Activated effector memory CD4-positive, alpha-beta T cell treated with anti-CD3 and anti-CD28 coated beads, Interleukin-2, amount 50 U/mL, for 16 hours (primary cell): ENCODE measurements around the gene TRMT11.
A peak's percentile ranks its signal among the peaks of the same experiment; 100 is the strongest.
"Not testable (repeated sequence)": the region's sequence is repeated elsewhere in the genome, so short reads cannot be mapped to it uniquely, and the experiment has no call there.

ENCODE experiments used
- DNase-seq: peaks from one replicate; pipeline ENCODE4 v3.0.0-alpha.2; 2020

The TRMT11 gene

GRCh38 chr6:125986301-125987025 lies at the start of gene TRMT11:
TRMT11 (plus strand) TSS chr6:125986540; CDS start chr6:125986551, 11 bp downstream.
- DNase-seq = peak; percentile 94

GRCh38 chr6:125939026-125939425 lies 47.3 kb upstream of the TRMT11 start:
- DNase-seq = no peak

GRCh38 chr6:125939791-125940190 lies 46.5 kb upstream of the TRMT11 start:
- DNase-seq = no peak

GRCh38 chr6:125940247-125941041 lies 45.9 kb upstream of the TRMT11 start:
- DNase-seq = no peak

DNA sequence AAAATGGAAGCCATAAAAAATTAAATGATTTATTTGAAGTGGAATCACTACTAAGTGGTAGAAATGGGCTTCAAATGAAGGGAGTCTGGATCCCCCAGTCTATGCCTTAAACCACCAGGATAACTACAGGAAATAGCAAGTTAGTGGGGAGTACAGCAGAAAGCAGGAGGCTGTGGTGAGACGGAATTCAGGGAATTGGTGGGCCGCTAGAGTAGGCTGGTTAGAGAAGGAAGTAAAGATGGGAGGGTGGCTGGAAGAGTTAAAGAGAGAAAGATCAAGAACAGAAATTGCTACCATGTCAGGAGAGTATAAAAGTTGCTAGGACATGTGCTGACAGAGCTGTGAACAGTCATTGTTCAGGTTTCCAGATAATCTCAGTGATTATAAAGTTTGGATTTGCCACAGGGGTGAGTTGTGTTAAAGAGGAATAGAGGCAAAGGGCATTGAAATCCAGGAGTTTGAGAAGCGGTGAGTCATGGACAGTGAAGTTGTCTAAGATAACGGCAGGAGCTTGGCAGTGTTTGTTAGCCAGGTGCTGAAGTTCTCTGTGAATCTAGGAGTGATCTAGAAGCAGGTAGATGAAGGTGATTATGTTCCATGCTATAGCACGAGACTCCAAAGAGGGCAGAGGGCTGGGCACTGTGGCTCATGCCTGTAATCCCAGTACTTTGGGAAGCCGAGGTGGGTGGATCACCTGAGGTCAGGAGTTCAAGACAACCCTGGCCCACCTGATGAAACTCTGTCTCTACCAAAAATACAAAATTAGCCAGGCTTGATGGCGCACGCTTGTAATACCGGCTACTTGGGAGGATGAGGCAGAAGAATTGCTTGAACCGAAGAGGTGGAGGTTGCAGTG lies 43.4 kb upstream of the TRMT11 start:
- DNase-seq = no peak

DNA sequence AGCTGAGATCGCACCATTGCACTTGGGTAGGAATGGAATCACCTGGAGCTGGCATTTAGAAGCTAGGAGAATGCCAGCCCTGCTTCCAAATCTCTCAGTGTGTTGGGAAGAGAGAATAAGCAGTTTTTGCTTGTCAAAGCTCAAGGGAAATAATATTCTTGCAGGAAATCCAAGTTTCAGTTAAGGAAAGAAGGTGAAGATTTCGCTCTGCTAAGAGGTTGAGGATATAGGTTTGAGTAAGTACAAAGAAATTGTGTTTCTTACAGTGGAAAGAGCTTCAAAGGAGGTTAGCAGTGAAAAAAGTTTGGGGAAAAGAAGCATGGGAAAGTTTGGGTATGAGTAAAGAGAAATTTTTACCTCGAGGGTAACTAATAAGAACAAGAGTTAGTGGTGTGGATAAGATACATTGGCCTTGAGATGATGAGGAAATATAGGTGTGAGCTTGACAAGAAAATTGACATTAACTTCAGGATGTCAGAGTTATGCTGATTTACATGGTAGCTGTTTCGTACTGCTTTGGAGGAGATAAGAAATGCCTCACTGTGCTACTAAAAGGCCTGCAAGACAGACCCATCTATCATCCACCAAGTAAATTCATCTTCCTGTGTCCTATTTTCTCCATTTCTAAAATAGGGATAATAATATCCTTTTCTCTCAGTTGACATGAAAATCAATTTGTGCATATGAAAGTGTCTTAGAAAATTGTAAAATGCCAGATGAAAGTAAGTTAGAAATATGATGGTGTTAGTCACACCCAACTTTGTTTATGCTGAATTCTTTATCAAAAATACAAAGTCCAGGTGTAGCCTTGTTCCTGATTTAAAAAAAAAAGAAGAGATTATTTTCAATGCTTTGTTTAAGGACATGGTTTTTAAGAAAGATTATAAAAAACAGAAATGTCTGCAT lies 42.6 kb upstream of the TRMT11 start:
- DNase-seq = no peak

DNA sequence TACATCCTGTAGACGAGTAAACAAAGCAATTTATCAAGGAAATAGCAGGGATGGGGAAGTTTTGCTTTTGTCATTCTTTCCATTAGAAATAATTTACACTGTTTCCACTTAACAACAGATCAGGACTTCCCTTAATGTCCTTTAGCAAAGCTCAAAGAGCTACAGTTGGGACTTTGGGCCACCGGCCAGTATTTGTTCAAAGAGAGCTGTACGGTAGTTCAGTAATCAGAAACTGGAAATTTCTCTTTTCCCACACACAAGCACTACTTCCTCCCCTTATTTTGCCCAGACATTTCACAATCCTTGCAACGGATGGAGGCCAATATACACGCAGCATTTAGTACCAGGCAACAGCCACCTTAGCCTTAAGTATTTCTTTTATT lies 41.9 kb upstream of the TRMT11 start:
- no peak for DNase-seq

GRCh38 chr6:125944896-125945295 lies 41.4 kb upstream of the TRMT11 start:
- DNase-seq = no peak

GRCh38 chr6:125945378-125946141 lies 40.8 kb upstream of the TRMT11 start:
- DNase-seq = no peak

- no peak for DNase-seq
Measured at GRCh38 chr6:125947615-125948014, 38.7 kb upstream of the TRMT11 start.

DNA sequence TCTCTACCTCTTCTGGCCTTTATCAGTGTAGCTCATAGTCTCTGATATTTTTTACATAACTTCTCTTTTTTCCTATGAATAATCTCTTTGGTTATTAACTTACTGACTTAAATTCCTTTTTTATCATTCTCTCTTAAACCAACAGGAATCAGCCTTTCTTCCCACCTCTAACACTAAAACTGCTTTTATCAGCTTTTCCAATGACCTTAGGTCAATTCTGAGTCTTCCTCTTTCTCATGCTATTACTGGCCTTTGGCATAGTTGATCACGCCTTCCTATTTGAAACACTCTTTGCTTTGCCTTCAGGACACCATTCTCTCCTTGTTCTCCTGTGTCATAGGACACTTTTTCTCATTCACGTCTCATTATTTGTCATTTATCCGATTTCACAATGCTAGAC lies 37.9 kb upstream of the TRMT11 start:
- no peak for DNase-seq

GRCh38 chr6:125949069-125949468 lies 37.3 kb upstream of the TRMT11 start:
- DNase-seq = no peak

DNA sequence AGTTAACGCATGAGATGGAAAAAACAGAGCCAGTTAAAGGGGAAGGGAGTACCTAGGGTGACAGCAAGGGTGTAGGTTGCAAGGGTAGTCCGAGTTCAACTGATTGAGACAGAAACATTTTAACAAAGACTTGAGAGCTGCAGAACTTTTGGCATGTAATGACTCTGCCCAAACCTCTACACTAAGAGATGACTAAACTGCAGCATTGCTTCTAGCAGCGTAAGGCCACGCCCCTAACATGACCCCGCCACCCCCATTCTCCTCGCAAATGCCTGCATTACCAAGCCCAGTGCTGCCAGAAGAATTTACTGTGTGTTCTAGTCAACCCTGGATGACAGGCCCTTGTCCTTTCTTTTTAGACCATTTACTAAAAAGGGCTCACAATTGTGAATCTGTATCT lies 36.0 kb upstream of the TRMT11 start:
- no peak for DNase-seq

DNA sequence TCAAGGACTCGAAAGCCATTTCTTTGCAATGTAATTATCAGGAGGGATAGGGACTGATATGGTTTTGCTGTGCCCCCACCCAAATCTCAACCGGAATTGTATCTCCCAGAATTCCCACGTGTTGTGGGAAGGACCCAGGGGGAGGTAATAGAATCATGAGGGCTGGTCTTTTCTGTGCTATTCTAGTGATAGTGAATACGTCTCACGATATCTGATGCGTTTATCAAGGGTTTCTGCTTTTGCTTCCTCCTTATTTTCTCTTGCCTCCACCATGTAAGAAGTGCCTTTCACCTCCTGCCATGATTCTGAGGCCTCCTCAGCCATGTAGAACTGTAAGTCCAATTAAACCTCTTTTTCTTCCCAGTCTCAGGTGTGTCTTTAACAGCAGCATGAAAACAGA lies 35.6 kb upstream of the TRMT11 start:
- not testable (repeated sequence) for DNase-seq

GRCh38 chr6:125951323-125951722 lies 35.0 kb upstream of the TRMT11 start:
- no peak for DNase-seq

DNA sequence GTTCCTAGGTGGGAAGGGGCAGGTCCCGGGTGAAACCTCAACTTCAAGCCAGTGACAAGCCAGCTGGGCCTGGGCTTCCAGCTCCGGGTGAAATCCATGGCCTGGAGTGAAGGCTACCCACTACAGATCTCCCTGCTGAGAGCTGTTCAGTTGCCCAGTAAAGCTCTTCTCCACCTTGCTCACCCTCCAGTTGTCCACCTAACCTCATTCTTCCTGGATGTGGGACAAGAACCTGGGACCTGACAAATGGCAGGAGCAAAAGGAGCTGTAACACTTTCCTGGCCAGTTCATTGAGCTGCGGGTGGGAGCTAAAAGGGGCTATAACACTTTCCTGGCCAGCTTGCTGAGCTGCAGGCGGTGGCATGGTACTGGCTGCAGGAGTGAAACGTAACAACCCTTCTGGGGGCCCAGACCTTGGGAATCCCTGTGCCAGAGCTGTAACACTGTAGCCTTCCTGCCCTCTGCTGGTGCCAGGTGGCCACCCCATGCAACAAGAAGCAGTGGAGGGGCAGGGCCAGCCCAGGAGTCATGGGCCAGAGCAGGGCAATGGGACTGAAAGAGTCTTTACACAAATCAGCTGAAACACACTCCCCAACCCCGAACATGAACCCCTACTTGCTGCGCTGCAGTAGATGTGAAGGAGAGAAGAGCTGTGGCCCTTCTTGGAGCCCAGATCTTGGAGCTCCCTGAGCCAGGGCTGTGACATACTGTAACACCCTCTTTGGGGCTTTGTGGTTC lies 33.4 kb upstream of the TRMT11 start:
- DNase-seq = no peak

GRCh38 chr6:125953502-125953875 lies 32.9 kb upstream of the TRMT11 start:
- no peak for DNase-seq

- DNase-seq = no peak
Measured at GRCh38 chr6:125954735-125955339, 31.5 kb upstream of the TRMT11 start.

DNA sequence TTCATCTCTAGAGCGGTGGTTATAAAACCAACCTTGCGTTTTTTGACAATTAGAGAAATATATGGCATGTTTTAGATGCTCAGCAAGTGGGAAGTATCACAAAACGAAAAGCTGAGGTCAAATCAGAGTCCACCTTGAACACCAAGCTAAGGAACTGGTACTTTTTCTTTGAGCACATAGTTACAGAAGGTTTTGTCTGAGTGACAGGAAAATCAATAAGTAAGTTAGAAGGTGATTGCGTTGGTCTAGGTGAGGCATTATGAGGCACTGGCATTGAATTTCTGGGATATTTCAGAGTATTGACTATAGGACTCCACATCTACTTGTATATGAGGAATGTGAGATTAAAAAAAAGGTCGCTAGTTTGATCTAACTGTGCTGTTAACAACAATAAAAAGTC lies 30.4 kb upstream of the TRMT11 start:
- no peak for DNase-seq
